WERI-Rb-1 (cell line): ENCODE data around the gene TNFRSF12A.

Experiments
- DNase-seq: peaks from one replicate; pipeline ENCODE4 v3.0.0-alpha.2; 2020
- H3K27ac ChIP-seq: fragments of 250-450 bp; sonication (Bioruptor Pico); 2 replicates; pipeline ENCODE4 v1.5.1; 2020; ENCODE audit warnings: mild to moderate bottlenecking, moderate library complexity
- H3K27me3 ChIP-seq: fragments of 250-450 bp; sonication (Bioruptor Pico); 2 replicates; pipeline ENCODE4 v1.5.1; 2021; ENCODE audit warnings: mild to moderate bottlenecking, low read depth, moderate library complexity; ENCODE audit not compliant: insufficient read depth, severe bottlenecking
- H3K36me3 ChIP-seq: fragments of 250-450 bp; sonication (Bioruptor Pico); 2 replicates; pipeline ENCODE4 v1.5.1; 2020; ENCODE audit warnings: mild to moderate bottlenecking, moderate library complexity
- H3K4me3 ChIP-seq: 2 replicates; pipeline ENCODE4 v1.5.1; 2011; ENCODE audit warnings: low read depth, mild to moderate bottlenecking, control low read depth, low read length
- H3K9me3 ChIP-seq: fragments of 250-450 bp; sonication (Bioruptor Pico); 2 replicates; pipeline ENCODE4 v1.5.1; 2021; ENCODE audit warnings: mild to moderate bottlenecking, moderate library complexity; ENCODE audit not compliant: severe bottlenecking
- CTCF ChIP-seq: IDR thresholded peaks from 2 replicates; pipeline ENCODE4 v1.5.1; 2011; ENCODE audit warnings: low read depth, mild to moderate bottlenecking, control low read depth, inconsistent platforms, low read length

Gene TNFRSF12A

DNA sequence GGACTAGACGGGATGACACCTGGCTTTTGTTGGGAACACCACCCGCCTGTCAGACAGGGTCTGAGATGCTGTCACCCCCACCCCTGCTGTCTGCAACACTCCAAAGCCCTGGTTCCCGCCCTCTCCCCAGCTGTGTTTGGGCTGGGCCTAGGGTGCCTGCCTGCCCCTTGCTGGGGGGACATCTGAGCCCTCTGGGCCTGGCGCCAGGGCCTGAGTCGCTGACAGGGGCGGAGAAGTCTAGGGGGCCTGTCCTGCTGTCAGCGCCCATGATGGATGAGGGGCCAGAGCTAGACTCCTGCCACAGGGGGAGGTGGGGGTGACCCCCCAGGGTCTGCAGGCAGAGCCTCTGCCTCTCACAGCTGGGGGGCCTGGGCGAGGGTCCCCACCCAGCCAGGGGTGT, 32.3 kb upstream of the TNFRSF12A start:
- H3K27me3 ChIP-seq = no peaks in the 10 kb centered on the region
- no peaks in the 10 kb centered on the region for H3K9me3 ChIP-seq
- DNase-seq = no peak
- no peak for TF ChIP-seq CTCF
- no peak overlapping the region for H3K4me3 ChIP-seq
- no peaks in the 10 kb centered on the region for H3K36me3 ChIP-seq
- peak overlapping the region; percentile 14; the same call in 1 of the 2 replicates for H3K27ac ChIP-seq

DNA sequence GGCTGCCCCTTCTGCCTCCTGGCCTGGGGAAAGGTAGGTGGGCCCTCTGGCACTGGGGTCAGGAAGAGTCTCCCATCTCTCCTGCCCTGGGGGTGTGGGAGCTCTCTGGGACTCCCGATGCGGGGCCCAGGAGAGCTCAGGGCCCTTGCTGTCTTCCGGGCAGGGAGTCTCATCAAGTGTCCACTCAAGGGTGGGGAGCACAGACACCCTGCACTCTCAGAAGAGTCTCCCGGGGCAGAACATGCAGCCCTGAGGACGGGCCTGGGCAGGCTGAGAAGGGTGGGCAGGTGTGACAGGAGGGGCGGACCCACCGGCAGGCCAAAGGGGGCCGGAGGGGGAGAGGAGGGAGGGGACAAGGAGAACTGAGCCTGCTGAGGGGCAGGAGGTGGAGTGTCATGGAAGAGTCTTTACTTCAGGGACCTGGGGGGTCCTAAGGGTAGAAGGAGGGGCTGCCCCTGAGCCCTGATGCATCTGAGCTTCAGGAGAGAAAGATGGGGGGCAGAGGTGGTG, 31.5 kb upstream of the TNFRSF12A start:
- Histone ChIP-seq H3K27me3 (no peaks in the 10 kb centered on the region), H3K4me3 (no peak overlapping the region), H3K9me3 (no peaks in the 10 kb centered on the region), H3K27ac (no peak overlapping the region; the same call in 1 of the 2 replicates), H3K36me3 (no peaks in the 10 kb centered on the region)
- DNase-seq = no peak
- no peak for TF ChIP-seq CTCF

- H3K36me3 ChIP-seq = no peaks in the 10 kb centered on the region
- no peaks in the 10 kb centered on the region for H3K27me3 ChIP-seq
- no peak for DNase-seq
- no peaks in the 10 kb centered on the region for H3K9me3 ChIP-seq
- TF ChIP-seq CTCF = no peak
- no peak overlapping the region for H3K27ac ChIP-seq
- H3K4me3 ChIP-seq = no peak overlapping the region
Measured at GRCh38 chr16:2990891-2991290, 29.3 kb upstream of the TNFRSF12A start.

- Histone ChIP-seq H3K27me3 (no peaks in the 10 kb centered on the region), H3K4me3 (no peak overlapping the region), H3K36me3 (no peaks in the 10 kb centered on the region), H3K27ac (no peak overlapping the region), H3K9me3 (no peaks in the 10 kb centered on the region)
- no peak for DNase-seq
- no peak for TF ChIP-seq CTCF
Measured at GRCh38 chr16:2991566-2992261, 28.5 kb upstream of the TNFRSF12A start.

GRCh38 chr16:2992383-2993081, 27.6 kb upstream of the TNFRSF12A start:
- no peak for TF ChIP-seq CTCF
- no peaks in the 10 kb centered on the region for H3K9me3 ChIP-seq
- H3K27ac ChIP-seq = no peak overlapping the region
- DNase-seq = no peak
- H3K36me3 ChIP-seq = no peaks in the 10 kb centered on the region
- H3K4me3 ChIP-seq = no peak overlapping the region
- no peaks in the 10 kb centered on the region for H3K27me3 ChIP-seq
